ENCODE data around the gene TULP3. TPM values are rescaled to one million over a fixed set of nuclear protein-coding genes. Genes with fewer than 3 reads are reported as not detected.

Gene TULP3
- total and polyA plus RNA-seq, 10 of the 15 experiments (the other 5 are each of a cell fraction or from before 2014, with no cell fraction given): 3.1 to 10.4 (median 8.1) TPM

GRCh38 chr12:2890388-2891239 is at the start of gene TULP3 (continued):
- no peak for TF ChIP-seq YBX1 (IDR thresholded peaks at IDR 0.05)
- TF ChIP-seq NFYB (IDR thresholded peaks at IDR 0.05; ENCODE audit: insufficient read depth, low read depth, low read length): peak; percentile 88
- peak; percentile 31; the same call in 1 of the 2 replicates for TF ChIP-seq DPF2 (IDR thresholded peaks at IDR 0.05)
- TF ChIP-seq RFX5 (IDR thresholded peaks at IDR 0.05; ENCODE audit: low read depth, low read length): peak; percentile 90
- TF ChIP-seq NRF1 (conservative IDR thresholded peaks at IDR 0.05; ENCODE audit: low read depth, low read length): peak; percentile 59
- peak; percentile 74; the same call in 1 of the 2 replicates for TF ChIP-seq CREM (IDR thresholded peaks at IDR 0.05; ENCODE audit: low read depth)
- TF ChIP-seq RB1 (IDR thresholded peaks at IDR 0.05; ENCODE audit: borderline replicate concordance): peak; percentile 57; the same call in 1 of the 2 replicates
- no peak for TF ChIP-seq NR2C2 (IDR thresholded peaks at IDR 0.05; ENCODE audit: borderline replicate concordance, control insufficient read depth, insufficient read length, low read depth)
- peak; percentile 97 for TF ChIP-seq SP1 (IDR thresholded peaks at IDR 0.05; ENCODE audit: low read depth, low read length)
- TF ChIP-seq SIN3A (IDR thresholded peaks at IDR 0.05; ENCODE audit: low read depth, low read length): peak; percentile 90
- no peak for TF ChIP-seq ZNF24 (IDR thresholded peaks at IDR 0.05)
- TF ChIP-seq IKZF1 (conservative IDR thresholded peaks at IDR 0.05): peak; percentile 52
- peak; percentile 35; the same call in 1 of the 2 replicates for TF ChIP-seq TAF1 (IDR thresholded peaks at IDR 0.05; ENCODE audit: borderline replicate concordance, low read depth, low read length)
- TF ChIP-seq FOS (IDR thresholded peaks at IDR 0.05; ENCODE audit: borderline replicate concordance, extremely low read depth, insufficient read length): peak; percentile 73
- peak; percentile 74 for TF ChIP-seq IRF4 (IDR thresholded peaks at IDR 0.05; ENCODE audit: low read depth, low read length)
- peak; percentile 82 for TF ChIP-seq CREB1 (IDR thresholded peaks at IDR 0.05; ENCODE audit: low read depth)
- TF ChIP-seq TCF3 (IDR thresholded peaks at IDR 0.05; ENCODE audit: borderline replicate concordance, insufficient read depth, low read depth, low read length): 0 out of 2 replicates have a peak, but pooled peaks have one; percentile 29
- peak; percentile 63 for TF ChIP-seq MAX (IDR thresholded peaks at IDR 0.05; ENCODE audit: low read depth, low read length)
- TF ChIP-seq SPI1 (IDR thresholded peaks at IDR 0.05; ENCODE audit: borderline replicate concordance, insufficient read depth, low read depth, low read length): no peak
- TF ChIP-seq POLR2AphosphoS2 (IDR thresholded peaks at IDR 0.05; ENCODE audit: low read depth, low read length): no peak; the same call in 1 of the 2 replicates
- TF ChIP-seq IRF3 (IDR thresholded peaks at IDR 0.05): peak; percentile 89
- peak; percentile 34; the same call in 1 of the 2 replicates for TF ChIP-seq LARP7 (IDR thresholded peaks at IDR 0.05)
- peak; percentile 97 for TF ChIP-seq MXI1 (IDR thresholded peaks at IDR 0.05; ENCODE audit: low read depth, low read length)
- TF ChIP-seq E2F4 (IDR thresholded peaks at IDR 0.05; ENCODE audit: low read depth, low read length): 0 out of 2 replicates have a peak, but pooled peaks have one; percentile 32
- TF ChIP-seq ZNF207 (IDR thresholded peaks at IDR 0.05; ENCODE audit: borderline replicate concordance): peak; percentile 31; the same call in 1 of the 2 replicates
- TF ChIP-seq YY1 (IDR thresholded peaks at IDR 0.05; ENCODE audit: low read depth, low read length): peak; percentile 34
- no peak for TF ChIP-seq KDM1A (IDR thresholded peaks at IDR 0.05; ENCODE audit: borderline replicate concordance)
- TF ChIP-seq ZZZ3 (IDR thresholded peaks at IDR 0.05; ENCODE audit: control insufficient read depth, insufficient read length, low read depth): no peak
